ENCODE data around the gene LPAR1.

- TF ChIP-seq, protein P1, sequence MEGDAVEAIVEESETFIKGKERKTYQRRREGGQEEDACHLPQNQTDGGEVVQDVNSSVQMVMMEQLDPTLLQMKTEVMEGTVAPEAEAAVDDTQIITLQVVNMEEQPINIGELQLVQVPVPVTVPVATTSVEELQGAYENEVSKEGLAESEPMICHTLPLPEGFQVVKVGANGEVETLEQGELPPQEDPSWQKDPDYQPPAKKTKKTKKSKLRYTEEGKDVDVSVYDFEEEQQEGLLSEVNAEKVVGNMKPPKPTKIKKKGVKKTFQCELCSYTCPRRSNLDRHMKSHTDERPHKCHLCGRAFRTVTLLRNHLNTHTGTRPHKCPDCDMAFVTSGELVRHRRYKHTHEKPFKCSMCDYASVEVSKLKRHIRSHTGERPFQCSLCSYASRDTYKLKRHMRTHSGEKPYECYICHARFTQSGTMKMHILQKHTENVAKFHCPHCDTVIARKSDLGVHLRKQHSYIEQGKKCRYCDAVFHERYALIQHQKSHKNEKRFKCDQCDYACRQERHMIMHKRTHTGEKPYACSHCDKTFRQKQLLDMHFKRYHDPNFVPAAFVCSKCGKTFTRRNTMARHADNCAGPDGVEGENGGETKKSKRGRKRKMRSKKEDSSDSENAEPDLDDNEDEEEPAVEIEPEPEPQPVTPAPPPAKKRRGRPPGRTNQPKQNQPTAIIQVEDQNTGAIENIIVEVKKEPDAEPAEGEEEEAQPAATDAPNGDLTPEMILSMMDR (IDR thresholded peaks at IDR 0.05), result no peak
- TF ChIP-seq POLR2A (IDR thresholded peaks at IDR 0.05), result no peak
These were observed 40.2 kb upstream of the LPAR1 start for GRCh38 chr9:111078391-111079038.

All from adrenal gland (tissue), 5 donors.